ENCODE data around the gene UBE2E3. TPM values are rescaled to one million over a fixed set of nuclear protein-coding genes. Genes with fewer than 3 reads are reported as not detected.
"Not testable (repeated sequence)": the region's sequence is repeated elsewhere in the genome, so short reads cannot be mapped to it uniquely, and the experiment has no call there.

Gene UBE2E3
- polyA plus RNA-seq, 6 donors from 2014 or later, result 40.9 to 82.5 (median 55.0) TPM

DNA sequence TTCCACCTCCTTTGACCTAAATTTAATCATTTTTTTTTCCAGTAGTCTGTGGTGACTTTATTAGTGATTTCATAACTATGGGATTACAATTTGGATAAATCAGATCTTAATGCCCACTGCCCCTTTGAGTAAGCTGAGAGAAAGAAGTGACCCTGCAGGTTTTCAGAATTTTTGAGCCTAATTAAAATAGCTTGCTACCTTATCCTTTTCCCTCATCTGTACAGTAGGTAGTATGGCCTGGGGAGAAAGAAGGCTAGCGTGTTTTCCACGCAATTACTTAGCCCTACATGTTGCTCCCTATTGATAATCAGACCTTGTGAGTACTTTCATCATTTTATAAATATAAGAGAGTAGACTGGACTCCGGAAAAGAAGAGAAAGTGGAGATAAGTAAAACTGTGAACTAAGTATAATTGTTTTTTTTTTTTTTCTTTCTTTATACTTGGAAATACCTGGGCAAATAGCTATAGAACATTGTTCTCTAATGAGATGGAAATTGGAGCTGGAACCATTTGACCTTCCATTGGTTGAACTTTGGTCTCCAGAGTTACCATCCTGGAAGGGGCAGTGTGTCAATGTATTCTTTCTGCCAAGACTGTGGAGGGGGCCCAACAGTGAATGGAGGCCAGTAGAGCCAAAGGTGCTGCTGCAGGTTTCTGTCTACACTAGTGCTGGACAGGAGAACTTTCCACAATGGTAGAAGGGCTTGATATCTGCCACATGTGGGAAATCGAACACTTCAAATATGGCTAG lies 26.9 kb downstream of the UBE2E3 start:
- Mint-ChIP-seq H3K4me1 (peaks cover 12 to 36% (median 13%) of the 10 kb centered on the region in 3 donors), H3K4me3 (no peak overlapping the region), H3K36me3 (peaks cover 0 to 5% of the 10 kb centered on the region in 2 donors), H3K9me3 (no peaks in the 10 kb centered on the region), H3K27me3 (no peaks in the 10 kb centered on the region), H3K27ac (no peak overlapping the region)
- ATAC-seq (ENCODE audit: low read depth in 2 of 2) (no peak), DNase-seq (no peak)

DNA sequence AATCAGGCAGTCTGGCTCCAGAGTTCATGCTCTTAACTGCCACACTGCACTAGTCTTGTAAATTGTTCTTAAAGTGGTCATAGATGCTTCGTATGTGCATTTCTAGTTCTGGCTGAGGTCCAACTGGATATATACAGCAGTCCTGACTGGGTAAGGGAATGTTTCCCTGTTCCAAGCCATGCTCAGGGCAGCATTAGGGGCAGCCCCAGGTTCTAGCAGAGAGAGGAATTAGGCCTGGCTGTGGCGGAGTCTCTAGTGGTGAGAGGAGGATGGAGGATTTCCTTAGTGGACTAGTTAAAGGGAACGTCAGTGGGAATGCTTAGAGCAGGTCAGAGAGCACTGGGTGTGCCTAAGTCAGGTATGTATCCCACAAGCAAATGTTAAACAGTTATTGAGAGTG lies 28.0 kb downstream of the UBE2E3 start:
- ATAC-seq (ENCODE audit: low read depth in 2 of 2), result no peak
- peaks cover 13 to 39% (median 15%) of the 10 kb centered on the region in 3 donors for H3K4me1 Mint-ChIP-seq
- peaks cover 0 to 5% of the 10 kb centered on the region in 2 donors for H3K36me3 Mint-ChIP-seq
- H3K27ac Mint-ChIP-seq, result peak overlapping the region in 2 of 6 donors; percentile 16 to 67
- no peak overlapping the region for H3K4me3 Mint-ChIP-seq
- no peak for DNase-seq
- H3K27me3 Mint-ChIP-seq, result no peaks in the 10 kb centered on the region
- H3K9me3 Mint-ChIP-seq, result no peaks in the 10 kb centered on the region

DNA sequence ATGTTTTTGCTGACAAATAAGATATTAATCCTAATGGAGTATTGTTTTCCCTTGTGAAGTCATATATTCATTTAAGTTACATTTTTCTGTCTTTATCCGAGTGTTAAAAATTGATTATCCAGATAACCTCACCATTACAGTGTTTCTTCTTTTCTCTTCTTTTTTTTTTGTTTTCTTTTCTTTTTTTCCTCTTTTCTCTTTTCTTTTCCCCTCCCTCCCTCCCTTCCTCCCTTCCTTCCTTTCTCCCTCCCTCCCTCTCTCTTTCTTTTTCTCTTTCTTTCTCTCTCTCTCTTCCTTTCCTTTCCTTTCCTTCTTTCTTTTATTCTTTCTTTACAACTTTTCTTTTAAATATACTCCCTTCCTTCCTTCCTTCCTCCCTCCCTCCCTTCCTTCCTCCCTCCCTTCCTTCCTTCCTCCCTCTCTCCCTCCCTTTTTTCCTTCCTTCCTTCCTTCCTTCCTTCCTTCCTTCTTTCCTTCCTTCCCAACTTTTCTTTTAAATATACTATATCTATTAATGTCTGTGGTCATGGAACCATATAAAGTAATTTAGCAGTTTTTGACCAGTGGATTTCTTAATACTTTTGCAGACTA lies 40.9 kb downstream of the UBE2E3 start:
- H3K27ac Mint-ChIP-seq, result peak overlapping the region in 4 of 6 donors; percentile 75 to 89 (median 77)
- no peak for ATAC-seq (ENCODE audit: low read depth in 2 of 2)
- H3K27me3 Mint-ChIP-seq, result no peaks in the 10 kb centered on the region

DNA sequence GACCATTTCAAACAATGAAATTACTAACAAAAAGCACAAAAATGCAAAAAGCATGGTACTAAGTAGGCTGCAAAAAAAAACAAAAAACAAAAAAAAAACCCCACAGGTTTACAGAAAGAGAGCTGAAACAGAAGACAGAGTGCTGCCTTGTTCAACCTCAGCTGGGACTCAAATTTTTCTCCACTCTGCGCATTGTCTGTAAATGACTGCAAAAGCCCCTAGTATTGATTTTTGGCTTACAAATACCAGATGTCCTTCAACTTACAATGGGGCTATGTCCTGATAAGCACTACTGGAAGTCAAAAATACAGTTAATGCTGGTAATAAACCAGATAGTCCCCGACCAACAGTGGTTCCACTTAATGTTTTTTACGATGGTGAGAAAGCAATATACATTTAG lies 42.2 kb downstream of the UBE2E3 start:
- Mint-ChIP-seq H3K27me3 (no peaks in the 10 kb centered on the region), H3K27ac (peak overlapping the region in 1 of 6 donors; percentile 19), H3K36me3 (no peaks in the 10 kb centered on the region), H3K9me3 (peaks cover 0 to 6% (median 0%) of the 10 kb centered on the region in 7 donors), H3K4me1 (peaks cover 0 to 14% (median 9%) of the 10 kb centered on the region in 3 donors), H3K4me3 (no peak overlapping the region)
- no peak for DNase-seq
- ATAC-seq (ENCODE audit: low read depth in 2 of 2), result no peak

More for the DNA sequence above, 40.9 kb downstream of the UBE2E3 start:
- peaks cover 6 to 23% (median 15%) of the 10 kb centered on the region in 3 donors for H3K4me1 Mint-ChIP-seq
- H3K9me3 Mint-ChIP-seq, result peaks cover 0 to 6% (median 0%) of the 10 kb centered on the region in 7 donors
- H3K36me3 Mint-ChIP-seq, result no peaks in the 10 kb centered on the region
- no peak for DNase-seq
- H3K4me3 Mint-ChIP-seq, result no peak overlapping the region

DNA sequence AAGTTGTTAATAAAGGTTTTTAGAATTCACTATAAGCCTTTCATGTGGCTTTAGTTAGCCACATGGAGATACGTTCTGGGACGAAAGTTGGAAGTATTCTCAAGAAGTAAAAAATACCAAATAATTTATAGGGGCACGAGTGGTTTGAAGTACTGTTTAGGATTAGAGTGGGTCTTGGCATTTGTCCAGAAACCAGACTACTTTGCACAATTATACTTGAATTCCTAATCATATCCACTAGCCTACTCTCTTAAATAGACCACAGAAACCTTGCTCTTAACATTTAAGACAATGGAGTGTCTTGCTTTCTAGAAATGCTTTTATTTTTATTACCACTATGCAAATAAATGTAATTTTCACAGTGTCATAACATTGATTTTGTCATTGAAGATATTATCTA lies 44.6 kb downstream of the UBE2E3 start:
- no peaks in the 10 kb centered on the region for H3K27me3 Mint-ChIP-seq
- no peak for ATAC-seq (ENCODE audit: low read depth in 2 of 2)
- peaks cover 0 to 7% (median 3%) of the 10 kb centered on the region in 3 donors for H3K4me1 Mint-ChIP-seq
- no peak overlapping the region for H3K27ac Mint-ChIP-seq
- no peak overlapping the region for H3K4me3 Mint-ChIP-seq
- H3K9me3 Mint-ChIP-seq, result peaks cover 0 to 6% (median 0%) of the 10 kb centered on the region in 7 donors
- no peak for DNase-seq
- no peaks in the 10 kb centered on the region for H3K36me3 Mint-ChIP-seq

DNA sequence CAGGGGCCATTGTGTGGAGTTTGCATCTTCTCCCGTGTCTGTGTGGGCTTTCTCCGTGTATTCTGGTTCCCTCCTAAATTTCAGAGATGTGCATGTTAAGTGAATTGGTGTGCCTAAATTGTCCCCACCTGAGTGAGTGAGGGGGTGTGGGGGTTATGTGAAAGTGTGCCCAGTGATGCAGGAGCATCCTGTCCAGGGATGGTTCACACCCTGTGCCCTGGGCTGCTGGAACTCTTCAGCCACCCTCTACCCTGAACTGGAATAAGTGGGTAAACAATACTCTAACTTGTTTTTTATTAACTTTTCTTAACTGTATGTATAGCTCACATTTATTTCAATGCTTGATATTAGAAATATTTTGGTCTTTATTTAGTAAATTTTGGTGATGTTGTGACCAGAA lies 56.0 kb downstream of the UBE2E3 start:
- peaks cover 14 to 31% (median 20%) of the 10 kb centered on the region in 3 donors for H3K4me1 Mint-ChIP-seq
- no peak for DNase-seq
- peak overlapping the region in 2 of 6 donors; percentile 24 to 47 for H3K27ac Mint-ChIP-seq
- H3K4me3 Mint-ChIP-seq, result no peak overlapping the region
- no peaks in the 10 kb centered on the region for H3K9me3 Mint-ChIP-seq
- H3K27me3 Mint-ChIP-seq, result no peaks in the 10 kb centered on the region
- no peaks in the 10 kb centered on the region for H3K36me3 Mint-ChIP-seq
- no peak for ATAC-seq (ENCODE audit: low read depth in 2 of 2)

DNA sequence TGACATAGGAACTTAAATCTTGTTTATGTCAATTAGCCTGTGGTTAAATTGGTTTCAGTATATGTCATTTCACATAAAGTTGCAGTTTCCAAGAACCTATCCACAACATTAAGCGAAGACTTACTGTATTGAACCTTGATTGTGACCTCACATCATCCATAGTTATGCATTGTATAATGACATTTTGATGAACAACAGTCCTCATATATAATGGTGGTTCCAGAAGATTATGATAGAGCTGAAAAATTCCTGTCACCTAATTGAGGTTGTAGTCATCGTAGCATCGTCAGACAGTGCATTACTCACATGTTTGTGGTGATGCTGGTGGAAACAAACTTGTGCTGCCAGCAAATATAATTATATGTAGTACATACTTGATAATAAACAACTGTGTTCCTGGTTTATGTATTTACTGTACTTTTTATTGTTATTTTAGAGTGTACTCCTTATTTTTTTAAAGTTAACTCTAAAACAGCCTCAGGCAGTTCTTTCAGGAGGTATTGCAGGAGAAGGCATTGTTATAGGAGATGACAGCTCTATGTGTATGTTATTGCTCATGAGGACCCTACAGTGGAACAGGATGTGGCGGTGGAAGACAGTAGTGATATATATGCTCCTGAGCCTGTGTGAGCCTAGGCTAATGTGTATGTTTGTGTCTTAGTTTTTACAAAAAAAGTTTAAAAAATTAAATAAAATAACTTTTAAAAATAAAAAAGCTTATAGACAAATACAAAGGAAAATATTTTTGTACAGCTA lies 56.6 kb downstream of the UBE2E3 start:
- ATAC-seq (ENCODE audit: low read depth in 2 of 2), result no peak
- Mint-ChIP-seq H3K36me3 (no peaks in the 10 kb centered on the region), H3K27ac (peak overlapping the region in 1 of 6 donors; percentile 30), H3K4me3 (no peak overlapping the region), H3K4me1 (peaks cover 18 to 33% (median 18%) of the 10 kb centered on the region in 3 donors), H3K9me3 (no peaks in the 10 kb centered on the region), H3K27me3 (no peaks in the 10 kb centered on the region)
- DNase-seq, result no peak

DNA sequence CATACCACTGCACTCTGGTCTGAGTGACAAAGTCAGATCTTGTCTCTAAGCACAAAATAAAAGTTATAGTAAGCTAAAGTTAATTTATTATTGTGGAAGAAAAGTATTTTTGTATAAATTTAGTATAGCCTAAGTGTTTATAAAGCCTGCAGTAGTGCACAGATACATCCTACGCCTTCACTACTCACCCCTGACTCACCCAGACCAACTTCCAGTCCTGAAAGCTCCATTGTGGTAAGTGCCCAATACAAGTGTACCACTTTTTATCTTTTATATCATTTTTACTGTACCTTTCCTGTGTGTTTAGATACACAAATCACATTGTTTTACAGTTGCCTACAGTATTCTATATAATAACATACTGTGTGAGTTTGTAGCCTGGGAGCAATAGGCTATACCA lies 57.5 kb downstream of the UBE2E3 start:
- ATAC-seq (ENCODE audit: low read depth in 2 of 2) (no peak), DNase-seq (no peak)
- Mint-ChIP-seq H3K27ac (no peak overlapping the region), H3K27me3 (no peaks in the 10 kb centered on the region), H3K4me1 (peaks cover 18 to 36% (median 21%) of the 10 kb centered on the region in 3 donors), H3K4me3 (no peak overlapping the region), H3K9me3 (no peaks in the 10 kb centered on the region), H3K36me3 (no peaks in the 10 kb centered on the region)

DNA sequence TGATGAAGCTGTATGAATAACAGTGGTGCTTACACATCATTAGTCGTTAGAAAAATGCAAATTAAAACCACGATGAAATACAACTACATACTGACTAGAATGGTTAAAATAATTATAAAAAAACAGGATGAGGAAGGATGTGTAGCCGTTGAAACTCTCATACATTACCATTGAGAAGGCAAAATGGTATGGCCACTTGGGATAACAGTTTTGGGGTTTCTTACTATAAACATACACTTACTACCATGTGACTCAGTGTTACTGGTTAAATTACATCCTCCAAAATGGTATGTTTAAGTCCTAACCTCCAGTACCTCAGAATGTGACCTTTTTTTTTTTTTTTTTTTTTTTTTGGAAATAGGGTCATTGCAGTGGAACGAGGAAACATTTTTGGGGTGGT lies 58.4 kb downstream of the UBE2E3 start:
- Mint-ChIP-seq H3K27ac (no peak overlapping the region), H3K9me3 (no peaks in the 10 kb centered on the region), H3K4me1 (peaks cover 18 to 36% (median 21%) of the 10 kb centered on the region in 3 donors), H3K36me3 (no peaks in the 10 kb centered on the region), H3K4me3 (no peak overlapping the region), H3K27me3 (no peaks in the 10 kb centered on the region)
- ATAC-seq (ENCODE audit: low read depth in 2 of 2) (no peak), DNase-seq (no peak)

DNA sequence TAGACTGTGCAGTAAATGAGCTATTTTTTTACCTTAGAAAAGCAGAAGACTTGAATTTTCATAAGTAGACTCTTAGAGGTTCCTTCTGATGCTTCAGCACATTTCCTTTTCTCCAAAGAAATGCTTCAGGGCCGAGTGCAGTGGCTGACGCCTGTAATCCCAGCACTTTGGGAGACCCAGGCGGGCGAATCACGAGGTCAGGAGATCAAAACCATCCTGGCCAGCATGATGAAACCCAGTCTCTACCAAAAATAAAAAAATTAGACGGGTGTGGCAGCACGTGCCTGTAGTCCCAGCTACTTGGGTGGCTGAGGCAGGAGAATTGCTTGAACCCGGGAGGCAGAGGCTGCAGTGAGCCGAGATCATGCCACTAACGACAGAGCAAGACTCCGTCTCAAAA lies 60.4 kb downstream of the UBE2E3 start:
- peaks cover 13 to 29% (median 19%) of the 10 kb centered on the region in 3 donors for H3K4me1 Mint-ChIP-seq
- not testable (repeated sequence) for H3K4me3 Mint-ChIP-seq; H3K36me3 Mint-ChIP-seq; H3K27ac Mint-ChIP-seq; H3K27me3 Mint-ChIP-seq; DNase-seq; ATAC-seq (ENCODE audit: low read depth in 2 of 2); H3K9me3 Mint-ChIP-seq

DNA sequence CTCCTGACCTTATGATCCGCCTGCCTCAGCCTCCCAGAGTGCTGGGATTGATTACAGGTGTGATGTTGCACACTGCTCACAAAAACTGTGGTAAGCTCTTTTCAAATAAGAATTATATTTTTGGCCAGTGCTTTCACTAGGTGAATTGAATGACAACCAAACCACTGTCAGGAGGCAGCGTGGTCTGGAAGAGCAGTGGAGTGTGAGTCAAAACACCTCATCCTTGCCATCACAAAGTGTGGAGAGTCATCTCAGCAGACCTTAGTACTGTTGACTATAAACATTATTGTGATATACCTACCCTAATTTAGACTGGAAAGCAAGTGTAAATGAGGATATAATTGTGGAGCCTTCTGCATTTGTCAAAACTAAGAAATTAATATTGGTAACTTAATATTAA lies 61.3 kb downstream of the UBE2E3 start:
- Mint-ChIP-seq H3K4me3 (no peak overlapping the region), H3K27me3 (no peaks in the 10 kb centered on the region), H3K36me3 (no peaks in the 10 kb centered on the region), H3K27ac (peak overlapping the region in 2 of 6 donors; percentile 30 to 75), H3K4me1 (peaks cover 6 to 21% (median 11%) of the 10 kb centered on the region in 3 donors), H3K9me3 (no peaks in the 10 kb centered on the region)
- DNase-seq (no peak), ATAC-seq (ENCODE audit: low read depth in 2 of 2) (no peak)

DNA sequence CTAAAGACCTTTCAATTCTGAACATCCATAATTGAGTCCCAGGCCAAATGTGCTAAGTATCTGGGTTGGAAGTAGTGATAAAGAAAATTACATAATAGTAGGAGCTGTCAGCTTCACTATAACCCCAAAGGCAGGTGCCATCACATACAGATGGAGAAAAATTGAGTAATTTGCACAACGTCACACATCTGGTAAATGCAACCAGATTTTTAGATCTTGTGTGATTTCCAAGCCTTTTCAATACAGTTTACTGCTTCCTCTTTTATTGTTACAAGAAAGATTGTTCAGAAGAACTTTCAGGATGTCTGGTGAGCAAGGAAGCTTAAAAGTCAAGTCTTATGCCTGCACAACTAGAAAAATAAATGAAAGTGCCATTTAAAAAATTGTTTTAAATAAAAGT lies 62.3 kb downstream of the UBE2E3 start:
- H3K27ac Mint-ChIP-seq, result no peak overlapping the region
- H3K4me3 Mint-ChIP-seq, result no peak overlapping the region
- peaks cover 0 to 18% (median 10%) of the 10 kb centered on the region in 3 donors for H3K4me1 Mint-ChIP-seq
- H3K27me3 Mint-ChIP-seq, result no peaks in the 10 kb centered on the region
- DNase-seq (no peak), ATAC-seq (ENCODE audit: low read depth in 2 of 2) (no peak)
- H3K9me3 Mint-ChIP-seq, result no peaks in the 10 kb centered on the region
- H3K36me3 Mint-ChIP-seq, result no peaks in the 10 kb centered on the region

DNA sequence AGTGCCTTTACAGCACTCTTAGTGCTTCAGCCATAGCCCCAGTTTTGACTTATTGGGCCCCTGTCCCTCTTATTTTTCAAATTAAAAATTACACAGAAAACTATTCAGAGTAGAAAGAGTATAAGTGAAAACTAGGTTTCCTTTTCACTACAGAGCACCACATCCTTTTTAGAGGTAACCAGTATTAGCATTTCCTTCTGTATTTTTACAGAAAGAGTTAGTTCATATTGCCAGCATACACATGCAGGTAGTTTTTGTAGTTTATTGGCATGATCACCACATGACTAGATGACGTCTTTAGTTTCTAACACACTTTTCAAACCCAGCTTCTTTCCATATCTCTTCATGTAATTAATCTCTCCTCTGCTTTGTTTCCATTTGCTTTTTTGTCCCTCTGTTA lies 66.4 kb downstream of the UBE2E3 start:
- H3K27ac Mint-ChIP-seq, result no peak overlapping the region
- DNase-seq, result no peak
- no peaks in the 10 kb centered on the region for H3K27me3 Mint-ChIP-seq
- no peak overlapping the region for H3K4me3 Mint-ChIP-seq
- ATAC-seq (ENCODE audit: low read depth in 2 of 2), result peak; percentile 28 to 58
- H3K36me3 Mint-ChIP-seq, result no peaks in the 10 kb centered on the region
- peaks cover 0 to 5% (median 3%) of the 10 kb centered on the region in 3 donors for H3K4me1 Mint-ChIP-seq
- H3K9me3 Mint-ChIP-seq, result no peaks in the 10 kb centered on the region

All from naive B cell (primary cell).